ENCODE results near the gene SLC38A8.

DNA sequence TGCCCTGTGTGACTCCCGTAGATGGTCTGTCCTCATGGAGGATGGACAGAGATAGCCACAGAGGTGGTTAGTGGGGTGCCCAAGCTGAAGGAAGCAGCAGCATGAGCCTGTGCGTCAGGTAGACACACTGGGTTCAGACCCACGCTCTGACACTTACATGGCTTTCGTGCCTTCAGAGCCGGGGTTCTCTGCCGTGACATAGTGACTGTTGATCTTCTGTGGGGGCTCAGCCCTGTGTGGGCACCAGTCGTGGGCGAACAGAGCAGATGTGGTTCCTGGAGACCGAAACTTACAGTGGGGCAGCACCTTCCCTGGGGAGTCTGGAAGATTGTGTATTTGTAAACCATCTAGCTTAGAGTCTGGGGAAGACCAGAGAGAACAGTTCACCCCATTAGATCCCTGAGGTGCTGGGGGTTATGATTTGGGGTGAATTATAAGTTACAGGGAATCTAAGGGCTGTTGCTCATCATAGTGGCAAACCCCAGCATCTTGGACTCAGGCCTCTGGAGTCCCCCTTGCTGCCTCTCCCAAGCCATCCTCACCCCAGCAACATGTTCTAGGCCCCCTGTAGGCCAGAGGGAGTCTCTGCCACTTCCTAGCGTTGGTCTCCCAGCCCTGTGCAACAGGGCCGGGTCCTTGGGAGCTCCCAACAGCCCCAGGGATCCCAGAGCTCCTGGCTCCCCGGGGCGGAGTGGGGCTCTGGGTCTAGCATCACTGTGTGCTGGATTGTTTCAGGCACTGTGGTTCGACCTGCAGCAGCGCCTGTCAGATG, 45.9 kb downstream of the SLC38A8 start:
- TF ChIP-seq POLR2A (IDR thresholded peaks at IDR 0.05) (no peak), CTCF (IDR thresholded peaks at IDR 0.05) (no peak)
